HepG2 (cell line): Measurements from ENCODE around the gene ATF6.

Source experiments
- CTCF ChIP-seq: sonication (generic); formaldehyde crosslinking; IDR thresholded peaks from 2 replicates; pipeline ENCODE4 v1.5.0; 2020; ENCODE audit warnings: mild to moderate bottlenecking, missing genetic modification reagents, moderate library complexity
- MYNN ChIP-seq: sonication (generic); formaldehyde crosslinking; IDR thresholded peaks from 2 replicates; pipeline ENCODE4 v1.4.0; 2020; ENCODE audit warnings: mild to moderate bottlenecking, low read depth, missing genetic modification reagents
- TCF7 ChIP-seq: sonication (generic); IDR thresholded peaks from 2 replicates; pipeline ENCODE4 v1.6.1; 2016; ENCODE audit warnings: antibody characterized with exemption, low read depth

- no peak for TF ChIP-seq CTCF (CRISPR knock-in tag)
- no peak for TF ChIP-seq MYNN (CRISPR knock-in tag)
- no peak for TF ChIP-seq TCF7
Measured at GRCh38 chr1:162003830-162004215, 237.7 kb downstream of the ATF6 start.
